Stimulated activated CD4-positive, alpha-beta T cell treated with anti-CD3 and anti-CD28 coated beads, Interleukin-2, amount 100 ng/mL, for 48 hours (primary cell): ENCODE data around the gene NOP14.
"Not testable (repeated sequence)": the region's sequence is repeated elsewhere in the genome, so short reads cannot be mapped to it uniquely, and the experiment has no call there.

Experiments used
- DNase-seq, 2 donors: peaks; one replicate each; pipeline ENCODE4 v3.0.0-alpha.2; 2020

The NOP14 gene

GRCh38 chr4:2941138-2942036 is 21.8 kb downstream of the NOP14 start:
- no peak for DNase-seq

DNA sequence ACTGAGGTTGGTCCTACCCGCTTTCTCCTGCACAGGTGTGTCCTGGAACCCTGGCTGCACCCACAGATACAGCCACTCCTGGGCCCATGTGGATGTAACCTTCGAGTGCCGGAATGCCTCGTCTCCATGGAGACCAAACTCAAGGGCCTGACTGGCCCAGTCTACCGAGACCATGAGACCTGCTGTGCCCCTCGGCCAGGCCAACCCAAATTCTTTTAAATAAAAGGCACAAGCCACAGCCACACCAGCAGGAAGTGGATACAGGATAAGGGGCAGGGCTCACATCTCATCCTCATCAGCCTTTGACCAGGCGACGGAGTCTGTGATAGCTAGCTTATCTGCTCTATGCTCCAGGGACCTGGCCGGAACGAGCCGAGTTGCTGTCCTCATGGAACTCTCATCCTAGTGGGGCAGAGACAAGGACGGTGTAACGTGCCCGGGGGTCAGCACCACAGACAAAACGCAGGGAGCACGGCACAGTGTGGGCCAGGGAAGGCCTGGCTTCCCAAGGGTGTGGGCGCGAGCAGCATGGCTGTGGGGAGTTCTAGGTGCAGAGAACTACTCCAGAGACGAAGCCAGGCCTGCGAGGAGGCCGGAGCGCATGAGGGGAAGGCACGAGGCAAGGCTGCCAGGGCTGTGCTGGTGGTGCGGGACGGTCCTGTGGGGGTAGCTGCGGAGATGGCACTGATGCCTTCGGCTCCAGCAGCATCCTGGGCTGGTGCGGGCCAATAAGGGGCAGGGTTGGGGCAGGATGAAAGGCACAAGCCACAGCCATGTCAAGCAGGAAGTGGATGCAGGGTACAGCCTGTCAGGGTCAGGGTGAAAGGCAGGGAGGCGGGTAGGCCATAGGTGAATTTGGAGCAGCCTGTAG is 22.7 kb downstream of the NOP14 start:
- no peak for DNase-seq

GRCh38 chr4:2939383-2940243 is 23.6 kb downstream of the NOP14 start:
- DNase-seq: no peak

DNA sequence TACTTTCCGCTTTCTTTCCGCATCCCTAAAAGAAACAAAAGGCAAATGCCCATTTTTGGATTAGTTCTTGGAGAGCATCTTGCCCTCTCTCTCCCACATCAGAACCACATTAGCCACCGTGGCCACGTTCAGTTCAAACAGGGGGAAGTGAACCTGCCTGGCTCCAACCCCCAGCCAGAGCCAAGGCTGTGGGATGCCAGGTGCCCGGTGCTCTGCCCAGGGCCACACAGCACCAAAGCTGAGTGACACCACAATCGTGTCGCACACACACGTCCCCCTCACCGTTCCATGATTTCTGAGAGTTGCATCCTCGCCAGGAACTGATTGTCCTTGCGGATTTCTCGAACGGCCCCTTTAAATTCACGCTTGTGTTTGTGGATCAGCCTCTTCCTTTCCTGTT is 24.3 kb downstream of the NOP14 start:
- no peak for DNase-seq

DNA sequence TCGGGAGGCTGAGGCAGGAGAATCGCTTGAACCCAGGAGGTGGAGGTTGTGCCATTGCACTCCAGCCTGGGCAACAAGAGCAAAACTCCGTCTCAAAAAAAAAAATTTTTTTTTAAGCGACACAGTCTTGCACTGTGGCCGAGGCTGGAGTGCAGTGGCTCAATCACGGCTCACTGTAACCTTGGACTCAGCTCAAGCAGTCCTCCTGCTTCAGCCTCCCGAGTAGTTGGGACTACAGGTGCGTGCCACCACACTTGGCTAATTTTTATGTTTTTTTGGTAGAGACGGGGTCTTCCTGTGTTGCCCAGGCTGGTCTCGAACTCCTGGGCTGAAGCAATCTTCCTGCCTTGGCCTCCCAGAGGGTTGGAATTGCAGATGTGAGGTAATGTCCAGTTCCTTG is 24.8 kb downstream of the NOP14 start:
- DNase-seq: not testable (repeated sequence)

DNA sequence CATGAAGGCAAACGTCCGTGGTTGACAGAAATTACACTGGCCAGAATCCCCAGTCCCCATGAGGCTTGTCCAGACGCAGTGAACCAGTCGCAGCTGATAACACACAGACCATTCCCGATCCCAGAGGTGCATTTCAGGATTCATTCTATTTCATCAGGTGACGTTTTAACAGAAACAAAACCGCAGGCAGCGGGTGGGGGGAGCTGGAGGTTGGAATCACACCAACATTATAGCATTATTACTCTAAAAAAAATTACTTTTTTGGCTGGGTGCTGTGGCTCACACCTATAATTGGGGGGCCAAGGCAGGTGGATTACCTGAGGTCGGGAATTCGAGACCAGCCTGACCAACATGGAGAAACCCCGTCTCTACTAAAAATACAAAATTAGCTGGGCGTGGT is 25.2 kb downstream of the NOP14 start:
- DNase-seq: no peak

DNA sequence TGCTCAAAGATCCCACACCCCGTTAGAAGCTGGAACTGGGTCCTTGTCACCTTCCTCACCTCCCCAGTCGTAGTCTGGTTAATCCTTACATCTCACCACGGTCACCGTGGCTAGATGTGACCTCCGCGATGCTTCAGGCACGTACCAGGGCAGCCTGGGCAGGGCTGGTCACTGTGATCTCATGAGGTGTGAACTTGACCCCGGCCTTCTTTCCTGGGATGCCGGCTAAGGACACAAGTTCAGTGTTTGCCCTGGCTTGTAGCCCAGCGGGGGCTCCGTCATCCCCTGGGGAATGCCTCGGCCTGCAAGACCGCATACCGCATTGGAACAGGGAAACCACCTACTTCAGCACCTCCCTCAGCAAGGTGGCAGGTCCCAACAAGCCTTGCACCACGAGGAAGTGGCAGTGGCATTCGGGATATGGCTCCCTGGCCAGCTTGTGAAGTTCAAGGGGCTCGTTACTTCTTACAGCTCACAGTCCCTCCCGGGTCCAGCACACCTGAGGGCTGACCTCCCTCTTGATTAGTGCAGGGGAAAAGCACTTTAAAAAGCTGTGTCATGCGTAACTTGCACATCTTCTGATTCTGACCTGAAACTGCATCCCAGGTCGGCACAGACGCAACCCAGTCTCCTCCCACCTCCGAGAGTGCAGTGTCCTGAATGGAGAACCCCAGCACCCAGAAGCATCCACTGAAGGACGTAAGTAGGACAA is 25.9 kb downstream of the NOP14 start:
- DNase-seq: no peak

- peak in 1 of 2 donors; percentile 59 for DNase-seq
These were observed 26.4 kb downstream of the NOP14 start for GRCh38 chr4:2936773-2937145.

DNA sequence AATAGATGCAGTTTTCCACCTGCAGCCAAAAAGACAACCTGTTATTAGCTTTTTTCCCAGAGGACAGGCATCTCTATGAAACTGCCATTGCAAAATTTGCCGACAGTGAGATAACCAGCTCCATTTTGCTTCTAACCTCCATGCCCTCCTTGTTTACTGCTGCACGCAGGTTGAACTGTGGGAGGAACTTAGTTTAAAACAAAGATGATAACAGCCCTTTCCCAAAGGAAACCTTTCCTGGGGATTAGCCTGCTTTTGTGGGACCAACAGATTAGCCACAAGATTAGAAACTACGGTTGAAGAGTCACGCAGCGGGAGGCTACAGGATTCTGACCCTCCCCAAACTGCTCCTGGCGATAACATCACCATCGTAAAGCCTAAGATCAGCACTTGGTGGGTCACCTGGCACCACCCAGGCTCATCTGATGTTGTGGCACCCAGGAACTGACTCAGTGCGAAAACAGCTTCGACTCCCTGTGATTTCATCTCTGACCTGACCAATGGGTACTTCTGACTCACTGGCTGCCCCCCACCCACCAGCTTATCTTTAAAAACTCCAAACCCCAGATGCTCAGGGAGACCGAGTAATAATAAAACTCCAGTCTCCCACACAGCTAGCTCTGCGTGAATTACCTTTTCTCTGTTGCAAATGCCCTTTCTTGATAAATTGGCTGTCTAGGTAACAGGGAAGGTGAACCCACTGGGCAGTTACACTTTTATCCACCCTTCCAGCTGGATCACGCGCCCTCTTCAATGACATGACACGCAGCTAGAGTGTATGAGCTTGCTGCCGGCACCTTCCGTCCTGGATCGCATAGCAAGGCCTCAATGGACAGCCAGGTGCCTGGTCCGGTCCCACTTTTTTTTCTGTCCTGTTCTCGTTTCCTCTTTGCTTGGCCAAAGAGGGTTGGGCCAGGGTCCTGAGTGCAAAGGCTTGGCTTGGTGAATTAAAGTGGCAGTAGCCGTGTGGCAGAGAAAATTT is 27.2 kb downstream of the NOP14 start:
- DNase-seq: peak; percentile 60 to 68

- DNase-seq: peak; percentile 98 to 99
These were observed 28.1 kb downstream of the NOP14 start for GRCh38 chr4:2934813-2935761.

GRCh38 chr4:2934077-2934812 is 29.0 kb downstream of the NOP14 start:
- DNase-seq: peak in 1 of 2 donors; percentile 38

DNA sequence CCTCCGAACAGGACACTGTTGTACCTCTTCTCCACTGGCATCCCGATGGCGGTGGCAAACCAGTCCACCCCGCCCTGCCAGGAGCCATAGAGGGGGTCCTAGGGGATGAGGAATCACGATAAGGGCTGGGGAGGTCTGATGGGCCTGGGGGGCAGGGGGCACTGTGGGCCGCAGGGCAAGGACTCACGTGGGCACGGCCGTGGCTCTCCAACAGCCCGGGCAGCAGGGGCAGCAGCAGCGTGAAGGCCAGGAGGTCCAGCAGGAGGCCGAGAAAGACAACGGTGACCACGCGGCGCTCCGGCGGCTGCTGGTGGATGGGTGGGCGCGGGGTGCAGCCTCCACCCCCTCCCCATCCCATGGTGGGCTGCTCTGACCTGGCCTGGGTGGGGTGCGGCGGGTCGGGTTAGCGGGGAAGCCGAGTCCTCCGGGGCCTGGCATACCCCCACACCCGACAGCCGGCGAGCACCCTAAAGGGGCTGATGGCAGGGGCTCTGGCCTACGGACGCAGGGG is 29.6 kb downstream of the NOP14 start:
- DNase-seq: no peak

DNA sequence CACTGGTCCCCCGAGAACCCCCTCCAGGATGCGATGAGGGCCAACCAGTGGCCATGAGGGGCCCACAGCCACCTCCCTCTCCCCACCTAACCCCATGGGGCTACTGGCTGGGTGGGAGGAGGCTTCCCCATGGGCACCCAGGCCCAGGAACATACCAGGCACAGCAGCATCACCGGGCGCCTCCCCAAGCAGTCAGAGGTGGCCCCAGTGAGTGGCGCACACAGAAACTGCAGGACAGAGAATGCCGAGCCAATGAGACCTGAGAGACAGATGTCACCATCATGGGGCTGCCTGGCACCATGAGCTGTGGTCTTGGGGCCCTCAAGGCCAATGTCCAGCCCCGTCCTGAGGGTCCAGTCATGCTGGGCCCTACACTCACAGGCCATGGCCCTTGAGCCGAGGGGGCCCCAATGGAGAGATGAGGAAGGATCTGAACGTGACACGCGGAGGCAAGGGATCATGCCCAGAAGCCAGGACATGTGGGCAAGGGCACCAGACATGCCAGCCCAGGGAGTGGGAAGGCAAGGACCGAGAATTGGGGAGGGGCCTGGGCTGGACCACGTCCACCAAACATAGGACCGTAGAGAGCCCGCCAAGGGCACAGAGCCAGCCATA is 30.1 kb downstream of the NOP14 start:
- DNase-seq: no peak

DNA sequence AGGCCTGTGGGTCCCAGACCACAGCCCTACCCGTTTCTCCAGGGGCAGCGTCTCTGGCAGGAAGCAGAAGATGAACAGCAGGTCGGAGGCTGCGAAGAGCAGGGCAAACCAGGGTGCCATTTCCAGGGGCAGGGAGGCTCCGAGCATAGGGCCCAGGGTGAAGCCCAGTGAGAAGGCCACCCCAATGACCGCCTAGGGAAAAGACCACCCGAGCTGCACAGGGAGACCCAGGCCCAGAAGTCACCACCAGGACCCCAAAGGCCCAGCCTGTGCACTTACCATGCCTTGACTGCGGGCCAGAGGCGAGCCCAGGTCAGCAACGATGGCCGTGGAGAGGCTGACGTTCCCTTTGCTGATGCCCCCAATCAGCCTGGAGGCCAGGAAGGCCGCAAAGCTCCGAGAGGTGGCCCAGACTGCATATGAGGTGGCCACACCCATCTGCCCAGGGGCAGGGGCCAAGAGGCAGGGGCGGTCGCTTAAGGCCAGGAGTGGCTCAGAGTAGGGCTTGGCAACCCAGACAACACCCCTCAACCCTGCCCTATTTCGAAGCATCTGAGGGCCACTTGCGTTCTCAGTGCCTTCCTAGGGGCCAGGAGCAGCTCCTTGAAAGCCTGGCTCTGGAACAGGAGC is 30.8 kb downstream of the NOP14 start:
- no peak for DNase-seq

DNA sequence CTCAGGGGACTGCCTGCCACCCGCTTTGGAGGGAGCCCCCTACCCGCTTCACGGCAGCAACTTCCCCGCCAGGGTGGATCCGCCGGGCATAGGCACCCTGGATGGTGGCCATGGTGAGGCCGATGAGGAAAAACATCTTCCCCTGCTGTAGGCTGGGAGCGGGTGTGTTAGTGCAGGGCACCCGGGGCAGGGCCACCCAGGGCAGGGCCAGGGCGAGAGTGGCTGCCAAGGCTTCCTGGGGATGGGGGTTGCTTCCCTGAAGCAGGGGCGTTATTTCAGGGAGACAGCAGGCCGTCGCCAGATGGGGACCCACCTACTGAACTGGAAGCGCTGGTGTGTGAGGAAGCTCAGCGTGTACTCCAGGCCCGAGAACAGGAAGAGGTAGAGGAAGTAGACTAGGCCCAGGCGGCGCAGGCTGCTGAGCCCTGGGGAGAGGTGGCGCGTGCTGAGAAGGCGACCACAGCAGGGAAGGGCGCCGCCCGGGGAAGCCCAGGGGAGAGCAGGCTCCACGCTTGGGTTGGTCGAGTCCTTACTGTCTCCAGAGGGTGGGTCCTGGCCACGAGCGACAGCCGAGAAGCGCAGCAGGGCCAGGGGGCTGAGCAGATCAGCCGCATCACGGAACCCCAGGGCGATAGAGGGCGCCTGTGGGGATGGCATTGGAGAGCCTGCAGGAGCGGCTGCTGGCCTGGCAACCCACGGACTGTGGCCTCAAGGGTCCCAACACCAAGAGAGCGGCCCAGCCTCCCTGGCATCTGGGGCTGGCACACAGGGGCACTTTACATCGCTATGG is 31.5 kb downstream of the NOP14 start:
- DNase-seq: peak in 1 of 2 donors; percentile 42

GRCh38 chr4:2930758-2931511 is 32.3 kb downstream of the NOP14 start:
- DNase-seq: no peak
